SK-N-SH (cell line): ENCODE results near the gene KRTAP2-1. TPM values are rescaled to one million over a fixed set of nuclear protein-coding genes. Genes with fewer than 3 reads are reported as not detected.

Source experiments
- CTCF ChIA-PET: fragments of 300-600, 350-600 bp; formaldehyde crosslinking; extraction: SDS; loops from one replicate; lab custom pipeline; 2021; lab: Yijun Ruan, JAX
- POLR2A ChIA-PET: fragments of 350-600 bp; sonication (Branson Sonifier 250); formaldehyde crosslinking; extraction: SDS; loops from one replicate; lab custom pipeline; 2020; ENCODE audit warnings: antibody characterized with exemption, inconsistent platforms; lab: Yijun Ruan, JAX
- DNase-seq: peaks from one replicate; pipeline ENCODE4 v3.0.0; 2012
- H2AFZ ChIP-seq: fragments of 200-600 bp; sonication (generic); 2 replicates; pipeline ENCODE4 v1.8.1; 2016; ENCODE audit warnings: antibody characterized with exemption, mild to moderate bottlenecking, low read depth
- H3F3A ChIP-seq: fragments of 200-600 bp; sonication (generic); replicated peaks from 2 replicates; pipeline ENCODE3; 2016; ENCODE audit warnings: antibody characterized with exemption, mild to moderate bottlenecking; ENCODE audit not compliant: insufficient read depth
- H3K27ac ChIP-seq, 2 experiments: fragments of 200-500 bp in 1 of 2; fragments of 200-600 bp in 1 of 2; sonication (Bioruptor generic) in 1 of 2; sonication (generic), shearing (Covaris generic) in 1 of 2; 2 replicates each; pipeline versions ENCODE4 v1.5.1 to v1.6.1; 2014 to 2016; ENCODE audit warnings: low read depth in 2 of 2, inconsistent platforms in 1 of 2, low read length in 1 of 2, mild to moderate bottlenecking in 1 of 2, mixed read lengths in 1 of 2
- H3K27me3 ChIP-seq: fragments of 200-600 bp; sonication (generic), shearing (Covaris generic); 2 replicates; pipeline ENCODE4 v1.6.1; 2016; ENCODE audit warnings: mixed run types; ENCODE audit not compliant: insufficient read depth
- H3K36me3 ChIP-seq, 2 experiments: fragments of 200-500 bp in 1 of 2; fragments of 200-600 bp in 1 of 2; sonication (Bioruptor generic) in 1 of 2; sonication (generic) in 1 of 2; replicated peaks in 1 of 2; 2 replicates each; pipeline versions ENCODE3 to v1.5.1; 2014 to 2016; ENCODE audit warnings: low read length in 1 of 2, mild to moderate bottlenecking in 1 of 2; ENCODE audit not compliant: insufficient read depth in 2 of 2, control insufficient read depth in 1 of 2
- H3K4me1 ChIP-seq, 2 experiments: fragments of 200-500 bp in 1 of 2; fragments of 200-600 bp in 1 of 2; sonication (Bioruptor generic) in 1 of 2; sonication (generic), shearing (Covaris generic) in 1 of 2; 2 replicates each; pipeline versions ENCODE4 v1.5.1 to v1.6.1; 2014 to 2016; ENCODE audit warnings: low read depth in 1 of 2, low read length in 1 of 2, mixed run types in 1 of 2; ENCODE audit not compliant: insufficient read depth in 2 of 2, control insufficient read depth in 1 of 2
- H3K4me2 ChIP-seq: fragments of 200-600 bp; sonication (generic), shearing (Covaris generic); 2 replicates; pipeline ENCODE4 v1.6.1; 2017; ENCODE audit warnings: mixed run types
- H3K4me3 ChIP-seq, 2 experiments: fragments of 200-500 bp in 1 of 2; fragments of 200-600 bp in 1 of 2; sonication (Bioruptor generic) in 1 of 2; sonication (generic), shearing (Covaris generic) in 1 of 2; 2 replicates each; pipeline versions ENCODE4 v1.5.1 to v1.8.1; 2014 to 2016; ENCODE audit warnings: low read depth in 2 of 2, inconsistent platforms in 1 of 2, low read length in 1 of 2, mild to moderate bottlenecking in 1 of 2, mixed read lengths in 1 of 2, moderate library complexity in 1 of 2
- H3K79me2 ChIP-seq: fragments of 200-600 bp; sonication (generic); 2 replicates; pipeline ENCODE4 v1.8.1; 2017; ENCODE audit warnings: mild to moderate bottlenecking; ENCODE audit not compliant: insufficient read depth
- H3K9ac ChIP-seq: fragments of 200-600 bp; sonication (generic); 2 replicates; pipeline ENCODE4 v1.6.1; 2017; ENCODE audit warnings: mixed run types
- H3K9me2 ChIP-seq: fragments of 200-600 bp; sonication (generic); 2 replicates; pipeline ENCODE4 v1.6.1; 2017; ENCODE audit warnings: mixed run types
- H3K9me3 ChIP-seq: fragments of 200-600 bp; sonication (generic); 2 replicates; pipeline ENCODE4 v1.6.1; 2017; ENCODE audit warnings: mixed run types, mild to moderate bottlenecking, moderate library complexity
- H4K20me1 ChIP-seq: fragments of 200-600 bp; sonication (generic); 2 replicates; pipeline ENCODE4 v1.6.1; 2017; ENCODE audit warnings: mild to moderate bottlenecking, mixed run types; ENCODE audit not compliant: insufficient read depth
- CHD2 ChIP-seq: fragments of 150-350 bp; IDR thresholded peaks from 2 replicates; pipeline ENCODE4 v1.6.1; 2018; ENCODE audit warnings: low read length; ENCODE audit not compliant: partially characterized antibody
- EP300 ChIP-seq, 2 experiments: IDR thresholded peaks; 2 replicates each; pipeline versions ENCODE4 v1.4.0 to v1.6.1; 2012; ENCODE audit warnings: borderline replicate concordance in 1 of 2, low read depth in 1 of 2, low read length in 1 of 2
- EZH2phosphoT487 ChIP-seq: fragments of 200-600 bp; sonication (generic); IDR thresholded peaks from 2 replicates; pipeline ENCODE4 v1.6.1; 2017; ENCODE audit warnings: low read depth, mixed run types, mild to moderate bottlenecking, antibody characterized with exemption, moderate library complexity, borderline replicate concordance
- FOSL2 ChIP-seq: IDR thresholded peaks from 2 replicates; pipeline ENCODE4 v1.4.0; 2012; ENCODE audit warnings: low read depth, mild to moderate bottlenecking, moderate library complexity, borderline replicate concordance
- FOXJ3 ChIP-seq: sonication (generic); formaldehyde crosslinking; IDR thresholded peaks from 2 replicates; pipeline ENCODE4 v1.5.1; 2020; ENCODE audit warnings: mild to moderate bottlenecking, missing genetic modification reagents
- GABPA ChIP-seq: IDR thresholded peaks from 2 replicates; pipeline ENCODE4 v1.4.0; 2012; ENCODE audit warnings: low read depth, mild to moderate bottlenecking
- GATA2 ChIP-seq: sonication (generic); formaldehyde crosslinking; IDR thresholded peaks from 2 replicates; pipeline ENCODE4 v1.5.0; 2020; ENCODE audit warnings: mild to moderate bottlenecking, missing genetic modification reagents
- JUND ChIP-seq: IDR thresholded peaks from 2 replicates; pipeline ENCODE4 v1.4.0; 2012
- MEF2A ChIP-seq: IDR thresholded peaks from 2 replicates; pipeline ENCODE4 v1.4.0; 2012; ENCODE audit warnings: low read depth, borderline replicate concordance
- MXI1 ChIP-seq: IDR thresholded peaks from 2 replicates; pipeline ENCODE4 v1.6.1; 2012; ENCODE audit warnings: mild to moderate bottlenecking, low read depth, low read length, improper control_type of control experiment
- NRF1 ChIP-seq: IDR thresholded peaks from 2 replicates; pipeline ENCODE4 v1.6.1; 2012; ENCODE audit warnings: low read depth, mild to moderate bottlenecking, low read length
- POLR2AphosphoS5 ChIP-seq: IDR thresholded peaks from 2 replicates; pipeline ENCODE4 v1.6.1; 2012; ENCODE audit warnings: low read depth, low read length
- RCOR1 ChIP-seq: fragments of 150-350 bp; IDR thresholded peaks from 2 replicates; pipeline ENCODE4 v1.6.1; 2017; ENCODE audit warnings: antibody characterized with exemption, low read length
- SIN3A ChIP-seq: IDR thresholded peaks from 2 replicates; pipeline ENCODE4 v1.6.1; 2012; ENCODE audit warnings: low read depth, mild to moderate bottlenecking, low read length, moderate library complexity, borderline replicate concordance
- TAF1 ChIP-seq: IDR thresholded peaks from 2 replicates; pipeline ENCODE4 v1.6.1; 2012; ENCODE audit warnings: low read depth, mild to moderate bottlenecking, low read length, moderate library complexity, borderline replicate concordance
- TCF12 ChIP-seq: IDR thresholded peaks from 2 replicates; pipeline ENCODE4 v1.4.0; 2012
- TEAD4 ChIP-seq: IDR thresholded peaks from 2 replicates; pipeline ENCODE4 v1.4.0; 2012; ENCODE audit warnings: mild to moderate bottlenecking, borderline replicate concordance; ENCODE audit not compliant: insufficient read depth
- YY1 ChIP-seq: IDR thresholded peaks from 2 replicates; pipeline ENCODE4 v1.4.0; 2012; ENCODE audit warnings: low read depth, mild to moderate bottlenecking
- WGBS: methylation state at CpG from one replicate; pipeline ENCODE4 v1.1.6; 2017; ENCODE audit warnings: low lambda C conversion rate; 5-methylcytosine and 5-hydroxymethylcytosine counted together
- polyA plus RNA-seq, 3 experiments: library from polyadenylated mRNA; depleted of rRNA; stranded (reverse); fragments of >200 nt; gene quantifications; 2 replicates each; pipeline ENCODE4 v1.2.3, GENCODE V29; 2012
- TF ChIP-seq, protein P1 (sequence below): fragments of 150-350 bp; IDR thresholded peaks from 2 replicates; pipeline ENCODE4 v1.6.1; 2016; ENCODE audit warnings: mild to moderate bottlenecking, low read depth, low read length
- TF ChIP-seq, protein P2 (sequence below): IDR thresholded peaks from 2 replicates; pipeline ENCODE4 v1.4.0; 2012; ENCODE audit warnings: low read depth, borderline replicate concordance
- TF ChIP-seq, protein P3 (sequence below): IDR thresholded peaks from 2 replicates; pipeline ENCODE4 v1.6.1; 2012; ENCODE audit warnings: mild to moderate bottlenecking, low read depth, low read length, moderate library complexity
- TF ChIP-seq, protein P4 (sequence below): fragments of 150-350 bp; IDR thresholded peaks from 2 replicates; pipeline ENCODE4 v1.6.1; 2017; ENCODE audit warnings: antibody characterized with exemption, low read length, low read depth, borderline replicate concordance
- TF ChIP-seq, protein P5 (sequence below): IDR thresholded peaks from 2 replicates; pipeline ENCODE4 v1.4.0; 2012; ENCODE audit warnings: low read depth, borderline replicate concordance

The KRTAP2-1 gene
- polyA plus RNA-seq, 1 of the 3 experiments (the other 2 are of a cell fraction), result not detected

DNA sequence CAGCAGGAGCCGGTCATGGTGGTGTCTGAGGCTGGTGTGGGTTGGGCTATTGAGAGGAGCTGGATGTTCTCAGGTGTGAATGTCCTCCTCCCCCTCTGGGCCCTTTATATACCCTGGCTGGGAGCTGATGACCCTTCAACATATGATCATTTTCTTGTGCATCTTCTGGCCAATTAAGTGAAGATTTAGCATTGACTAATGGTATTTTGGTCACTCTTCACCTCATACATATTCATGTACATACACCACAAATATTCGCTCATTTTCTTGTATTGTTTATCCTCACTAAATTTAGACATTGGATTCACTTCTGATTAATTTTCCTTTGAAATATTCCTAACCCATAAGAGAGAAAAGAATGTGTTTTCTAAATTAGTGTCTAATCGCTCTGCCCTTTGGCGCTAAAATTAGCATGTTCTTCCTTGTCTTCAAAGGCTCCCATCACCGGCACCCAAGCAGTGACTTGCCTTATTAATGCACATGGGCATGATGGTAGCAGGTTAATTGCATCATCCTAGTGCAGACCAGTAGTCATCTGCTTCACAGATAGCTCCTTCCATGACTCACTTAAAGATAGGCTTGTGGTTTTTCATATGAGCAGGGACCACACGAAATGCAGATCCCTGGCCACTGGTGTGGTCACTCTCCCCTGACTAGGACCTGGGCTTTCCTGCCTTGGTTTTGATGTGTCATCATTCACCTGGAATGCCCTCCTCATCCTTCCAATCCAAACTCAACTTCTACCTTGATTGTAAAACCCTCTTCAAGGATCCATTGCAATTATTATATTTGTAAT is 18.9 kb upstream of the KRTAP2-1 start, which contains the start of gene KRTAP2-4:
TSS of gene KRTAP2-4 (minus strand) at position 51 of the 796 bp plus-strand sequence. CDS start at position 17, 34 bp downstream.
- Histone ChIP-seq H3K9me2 (no peaks in the 10 kb centered on the region), H3K9me3 (no peaks in the 10 kb centered on the region), H3K4me1 (peaks cover 0 to 16% of the 10 kb centered on the region in 2 experiments; a peak in 2 of 4 replicates), H3K4me2 (no peak within 1 kb of the TSS), H3K27me3 (no peaks in the 10 kb centered on the region), H4K20me1 (no peaks in the 10 kb centered on the region), H3K27ac (no peak within 1 kb of the TSS; a peak in 1 of 4 replicates), H3K4me3 (no peak within 1 kb of the TSS), H3K36me3 (no peaks in the 10 kb centered on the region), H2AFZ (no peak within 1 kb of the TSS), H3F3A (peaks cover 6% of the 10 kb centered on the region), H3K9ac (no peak within 1 kb of the TSS), H3K79me2 (no peaks in the 10 kb centered on the region)
- ChIA-PET CTCF (no interaction called here), POLR2A (no interaction called here)
- 43% methylated on average over 5 of the region's 6 CpGs for WGBS
- no peak for DNase-seq
- no peak for TF ChIP-seq RCOR1
- TF ChIP-seq, protein P1, sequence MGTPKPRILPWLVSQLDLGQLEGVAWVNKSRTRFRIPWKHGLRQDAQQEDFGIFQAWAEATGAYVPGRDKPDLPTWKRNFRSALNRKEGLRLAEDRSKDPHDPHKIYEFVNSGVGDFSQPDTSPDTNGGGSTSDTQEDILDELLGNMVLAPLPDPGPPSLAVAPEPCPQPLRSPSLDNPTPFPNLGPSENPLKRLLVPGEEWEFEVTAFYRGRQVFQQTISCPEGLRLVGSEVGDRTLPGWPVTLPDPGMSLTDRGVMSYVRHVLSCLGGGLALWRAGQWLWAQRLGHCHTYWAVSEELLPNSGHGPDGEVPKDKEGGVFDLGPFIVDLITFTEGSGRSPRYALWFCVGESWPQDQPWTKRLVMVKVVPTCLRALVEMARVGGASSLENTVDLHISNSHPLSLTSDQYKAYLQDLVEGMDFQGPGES, result no peak
- TF ChIP-seq, protein P2, sequence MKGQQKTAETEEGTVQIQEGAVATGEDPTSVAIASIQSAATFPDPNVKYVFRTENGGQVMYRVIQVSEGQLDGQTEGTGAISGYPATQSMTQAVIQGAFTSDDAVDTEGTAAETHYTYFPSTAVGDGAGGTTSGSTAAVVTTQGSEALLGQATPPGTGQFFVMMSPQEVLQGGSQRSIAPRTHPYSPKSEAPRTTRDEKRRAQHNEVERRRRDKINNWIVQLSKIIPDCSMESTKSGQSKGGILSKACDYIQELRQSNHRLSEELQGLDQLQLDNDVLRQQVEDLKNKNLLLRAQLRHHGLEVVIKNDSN, result no peak
- TF ChIP-seq, protein P3, sequence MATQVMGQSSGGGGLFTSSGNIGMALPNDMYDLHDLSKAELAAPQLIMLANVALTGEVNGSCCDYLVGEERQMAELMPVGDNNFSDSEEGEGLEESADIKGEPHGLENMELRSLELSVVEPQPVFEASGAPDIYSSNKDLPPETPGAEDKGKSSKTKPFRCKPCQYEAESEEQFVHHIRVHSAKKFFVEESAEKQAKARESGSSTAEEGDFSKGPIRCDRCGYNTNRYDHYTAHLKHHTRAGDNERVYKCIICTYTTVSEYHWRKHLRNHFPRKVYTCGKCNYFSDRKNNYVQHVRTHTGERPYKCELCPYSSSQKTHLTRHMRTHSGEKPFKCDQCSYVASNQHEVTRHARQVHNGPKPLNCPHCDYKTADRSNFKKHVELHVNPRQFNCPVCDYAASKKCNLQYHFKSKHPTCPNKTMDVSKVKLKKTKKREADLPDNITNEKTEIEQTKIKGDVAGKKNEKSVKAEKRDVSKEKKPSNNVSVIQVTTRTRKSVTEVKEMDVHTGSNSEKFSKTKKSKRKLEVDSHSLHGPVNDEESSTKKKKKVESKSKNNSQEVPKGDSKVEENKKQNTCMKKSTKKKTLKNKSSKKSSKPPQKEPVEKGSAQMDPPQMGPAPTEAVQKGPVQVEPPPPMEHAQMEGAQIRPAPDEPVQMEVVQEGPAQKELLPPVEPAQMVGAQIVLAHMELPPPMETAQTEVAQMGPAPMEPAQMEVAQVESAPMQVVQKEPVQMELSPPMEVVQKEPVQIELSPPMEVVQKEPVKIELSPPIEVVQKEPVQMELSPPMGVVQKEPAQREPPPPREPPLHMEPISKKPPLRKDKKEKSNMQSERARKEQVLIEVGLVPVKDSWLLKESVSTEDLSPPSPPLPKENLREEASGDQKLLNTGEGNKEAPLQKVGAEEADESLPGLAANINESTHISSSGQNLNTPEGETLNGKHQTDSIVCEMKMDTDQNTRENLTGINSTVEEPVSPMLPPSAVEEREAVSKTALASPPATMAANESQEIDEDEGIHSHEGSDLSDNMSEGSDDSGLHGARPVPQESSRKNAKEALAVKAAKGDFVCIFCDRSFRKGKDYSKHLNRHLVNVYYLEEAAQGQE, result no peak
- TF ChIP-seq JUND, result peak; percentile 43; the same call in 1 of the 2 replicates
- TF ChIP-seq EZH2phosphoT487, result no peak
- TF ChIP-seq, protein P4, sequence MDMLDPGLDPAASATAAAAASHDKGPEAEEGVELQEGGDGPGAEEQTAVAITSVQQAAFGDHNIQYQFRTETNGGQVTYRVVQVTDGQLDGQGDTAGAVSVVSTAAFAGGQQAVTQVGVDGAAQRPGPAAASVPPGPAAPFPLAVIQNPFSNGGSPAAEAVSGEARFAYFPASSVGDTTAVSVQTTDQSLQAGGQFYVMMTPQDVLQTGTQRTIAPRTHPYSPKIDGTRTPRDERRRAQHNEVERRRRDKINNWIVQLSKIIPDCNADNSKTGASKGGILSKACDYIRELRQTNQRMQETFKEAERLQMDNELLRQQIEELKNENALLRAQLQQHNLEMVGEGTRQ, result no peak
- no peak for TF ChIP-seq MXI1
- TF ChIP-seq TEAD4, result no peak
- TF ChIP-seq EP300 (IDR thresholded peaks at IDR 0.05; ENCODE audit: borderline replicate concordance in 1 of 2, low read depth in 1 of 2, low read length in 1 of 2), result 0 out of 4 replicates have a peak, but pooled peaks of 1 of the 2 experiments have one; percentile 16
- TF ChIP-seq NRF1, result no peak
- no peak for TF ChIP-seq CHD2
- peak; percentile 65; the same call in 1 of the 2 replicates for TF ChIP-seq FOSL2
- TF ChIP-seq TAF1, result no peak
- TF ChIP-seq GABPA, result no peak
- TF ChIP-seq, protein P5, sequence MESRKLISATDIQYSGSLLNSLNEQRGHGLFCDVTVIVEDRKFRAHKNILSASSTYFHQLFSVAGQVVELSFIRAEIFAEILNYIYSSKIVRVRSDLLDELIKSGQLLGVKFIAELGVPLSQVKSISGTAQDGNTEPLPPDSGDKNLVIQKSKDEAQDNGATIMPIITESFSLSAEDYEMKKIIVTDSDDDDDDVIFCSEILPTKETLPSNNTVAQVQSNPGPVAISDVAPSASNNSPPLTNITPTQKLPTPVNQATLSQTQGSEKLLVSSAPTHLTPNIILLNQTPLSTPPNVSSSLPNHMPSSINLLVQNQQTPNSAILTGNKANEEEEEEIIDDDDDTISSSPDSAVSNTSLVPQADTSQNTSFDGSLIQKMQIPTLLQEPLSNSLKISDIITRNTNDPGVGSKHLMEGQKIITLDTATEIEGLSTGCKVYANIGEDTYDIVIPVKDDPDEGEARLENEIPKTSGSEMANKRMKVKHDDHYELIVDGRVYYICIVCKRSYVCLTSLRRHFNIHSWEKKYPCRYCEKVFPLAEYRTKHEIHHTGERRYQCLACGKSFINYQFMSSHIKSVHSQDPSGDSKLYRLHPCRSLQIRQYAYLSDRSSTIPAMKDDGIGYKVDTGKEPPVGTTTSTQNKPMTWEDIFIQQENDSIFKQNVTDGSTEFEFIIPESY, result 0 out of 2 replicates have a peak, but pooled peaks have one; percentile 27
- peak; percentile 77 for TF ChIP-seq TCF12
- no peak for TF ChIP-seq FOXJ3 (CRISPR knock-in tag)
- no peak for TF ChIP-seq SIN3A
- no peak for TF ChIP-seq YY1
- no peak for TF ChIP-seq GATA2 (CRISPR knock-in tag)
- TF ChIP-seq MEF2A, result no peak
- TF ChIP-seq POLR2AphosphoS5, result no peak
